Suppressor macrophage treated with lipopolysaccharide for 1 hour (primary cell): ENCODE measurements around the gene SCYL1.

Source experiments
- DNase-seq, 3 donors: peaks; one replicate each; pipeline ENCODE4 v3.0.0-alpha.2; 2020 to 2022

The SCYL1 gene

DNA sequence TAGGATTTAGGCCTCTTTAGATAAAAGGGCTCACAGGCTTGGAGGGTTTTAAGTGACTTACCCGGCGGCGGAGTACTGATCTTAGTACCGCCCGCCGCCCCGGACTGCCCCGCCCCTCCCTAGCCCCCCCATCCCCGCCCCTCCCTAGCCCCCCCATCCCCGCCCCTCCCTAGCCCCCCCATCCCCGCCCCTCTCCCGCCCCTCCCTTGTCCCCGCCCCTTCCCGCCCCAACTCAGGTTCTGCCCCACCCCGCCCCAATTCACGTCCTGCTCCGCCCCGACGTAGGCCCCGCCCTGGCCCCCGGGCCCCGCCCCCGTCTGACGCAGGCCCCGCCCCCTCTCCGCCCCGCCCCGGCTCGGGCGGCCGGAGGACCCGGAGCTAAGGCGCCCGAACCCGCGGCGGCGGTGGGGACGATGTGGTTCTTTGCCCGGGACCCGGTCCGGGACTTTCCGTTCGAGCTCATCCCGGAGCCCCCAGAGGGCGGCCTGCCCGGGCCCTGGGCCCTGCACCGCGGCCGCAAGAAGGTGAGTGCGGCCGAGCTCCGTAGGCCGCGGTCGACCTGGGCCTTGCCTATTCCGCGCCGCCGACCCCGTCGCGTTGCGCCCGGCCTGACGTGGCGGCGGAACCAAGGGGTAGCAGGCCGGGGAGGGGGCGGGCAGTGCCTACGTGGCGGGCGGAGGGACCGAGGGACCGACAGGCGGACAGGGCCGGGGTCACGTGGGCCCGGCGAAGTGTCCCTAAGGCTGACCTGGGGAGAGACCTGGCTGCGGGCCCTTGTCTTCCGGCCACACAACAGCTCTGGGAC lies at the start of gene SCYL1:
SCYL1 (plus strand) TSS at position 343 of the 805 bp plus-strand sequence; CDS start at position 414, 71 bp downstream.
- peak; percentile 73 to 94 (median 87) for DNase-seq

DNA sequence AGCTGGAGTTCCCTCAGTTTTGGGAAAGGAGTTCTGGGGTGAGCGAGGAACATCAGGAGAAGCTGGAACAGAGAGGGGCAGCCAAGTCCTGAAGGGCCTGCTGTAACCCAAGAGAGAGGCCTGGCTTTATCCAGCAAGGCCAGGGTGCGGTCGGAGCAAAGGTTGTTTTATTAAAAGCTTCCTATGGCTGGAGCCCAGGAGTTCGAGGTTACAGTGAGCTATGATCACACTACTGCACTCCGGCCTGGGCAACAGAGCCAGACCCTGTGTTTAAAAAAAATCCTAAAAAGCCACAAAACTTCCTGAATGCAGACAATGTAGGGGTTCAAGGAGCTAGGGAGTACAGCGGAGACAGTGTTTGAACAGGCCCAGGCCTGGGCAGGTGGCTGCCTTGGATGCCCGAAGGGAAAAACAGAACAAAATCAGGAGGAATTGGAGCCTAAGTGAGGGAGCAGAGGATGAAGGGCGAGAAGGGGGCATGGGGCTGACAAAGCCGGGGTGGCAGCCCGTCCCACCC lies 48.2 kb upstream of the SCYL1 start:
- no peak for DNase-seq

DNA sequence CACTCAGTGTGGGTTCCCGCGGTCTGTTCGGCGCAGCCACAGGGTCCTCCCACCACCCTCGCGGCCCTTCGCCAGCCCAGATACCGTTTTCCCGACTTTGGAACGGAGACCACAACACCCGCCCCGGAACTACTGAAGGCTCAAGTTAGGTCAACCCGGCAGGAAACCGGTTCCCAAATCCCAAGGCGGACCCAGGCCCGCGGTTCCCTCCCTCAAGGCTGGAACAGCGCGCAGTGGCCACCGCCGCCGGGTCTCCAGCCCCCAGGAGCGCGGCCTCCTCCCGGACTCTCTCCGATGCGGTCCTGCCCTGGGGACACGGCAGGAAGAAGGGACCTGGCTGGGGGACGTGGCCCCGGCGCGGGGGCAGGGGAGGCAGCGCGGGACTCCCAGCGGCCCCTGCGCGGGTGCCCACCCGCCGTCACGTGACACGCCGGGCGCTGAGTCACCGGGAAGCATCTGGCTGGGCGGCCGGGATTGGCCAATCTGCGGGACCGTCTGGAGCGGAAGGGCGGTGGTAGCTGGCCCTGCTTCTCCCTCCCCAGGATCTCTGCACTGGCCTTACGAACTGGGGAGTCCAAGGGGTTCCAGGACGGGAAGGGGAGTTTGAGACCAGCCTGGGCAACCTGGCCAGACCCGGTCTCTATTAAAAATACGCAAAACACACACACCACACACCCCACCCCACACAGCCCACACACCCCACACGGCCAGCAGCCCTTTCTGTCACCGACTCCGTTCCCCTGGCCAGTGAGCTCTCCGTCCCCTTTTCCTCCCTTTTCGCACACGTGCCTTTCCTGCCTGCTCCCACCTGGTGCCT lies 47.5 kb upstream of the SCYL1 start:
- peak; percentile 99 for DNase-seq

DNA sequence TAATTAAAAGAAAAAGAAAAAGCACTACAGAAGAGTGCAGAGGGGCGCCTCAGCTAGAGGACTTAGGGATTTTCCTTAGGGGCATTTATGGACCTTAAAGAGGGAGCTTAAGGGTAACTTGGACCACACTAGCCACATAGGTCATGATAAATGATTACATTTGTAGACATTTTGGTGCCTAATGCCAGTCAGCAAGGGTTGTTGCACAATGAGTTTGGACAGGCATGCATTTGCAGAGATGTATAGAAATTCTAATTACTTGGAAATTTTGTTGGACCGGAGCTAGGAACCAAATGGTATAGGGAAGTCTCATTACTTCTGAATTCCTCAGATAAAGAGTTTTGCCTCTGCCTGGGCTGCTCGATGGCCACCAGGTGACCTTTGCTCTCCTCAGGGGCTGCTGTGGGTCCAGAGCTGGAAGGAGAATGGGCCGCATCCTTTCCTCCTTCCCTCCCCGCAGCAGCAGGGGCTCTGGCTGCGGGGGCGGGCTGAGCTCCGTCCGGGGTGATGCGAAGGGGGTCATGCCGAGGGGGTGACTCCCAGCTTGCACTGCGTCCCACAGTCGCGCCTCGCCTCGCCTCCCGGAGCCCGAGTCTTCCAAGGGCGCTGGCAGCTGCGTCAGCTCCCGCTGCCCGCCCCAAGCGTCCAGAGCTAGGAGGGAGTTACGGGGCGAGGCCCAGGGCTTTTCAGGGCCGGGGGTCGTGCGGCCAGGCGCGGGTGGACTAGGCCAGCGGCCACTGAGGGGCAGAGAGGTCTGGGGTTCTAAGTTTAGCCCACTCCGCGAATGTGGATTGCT lies 46.3 kb upstream of the SCYL1 start:
- no peak for DNase-seq

DNA sequence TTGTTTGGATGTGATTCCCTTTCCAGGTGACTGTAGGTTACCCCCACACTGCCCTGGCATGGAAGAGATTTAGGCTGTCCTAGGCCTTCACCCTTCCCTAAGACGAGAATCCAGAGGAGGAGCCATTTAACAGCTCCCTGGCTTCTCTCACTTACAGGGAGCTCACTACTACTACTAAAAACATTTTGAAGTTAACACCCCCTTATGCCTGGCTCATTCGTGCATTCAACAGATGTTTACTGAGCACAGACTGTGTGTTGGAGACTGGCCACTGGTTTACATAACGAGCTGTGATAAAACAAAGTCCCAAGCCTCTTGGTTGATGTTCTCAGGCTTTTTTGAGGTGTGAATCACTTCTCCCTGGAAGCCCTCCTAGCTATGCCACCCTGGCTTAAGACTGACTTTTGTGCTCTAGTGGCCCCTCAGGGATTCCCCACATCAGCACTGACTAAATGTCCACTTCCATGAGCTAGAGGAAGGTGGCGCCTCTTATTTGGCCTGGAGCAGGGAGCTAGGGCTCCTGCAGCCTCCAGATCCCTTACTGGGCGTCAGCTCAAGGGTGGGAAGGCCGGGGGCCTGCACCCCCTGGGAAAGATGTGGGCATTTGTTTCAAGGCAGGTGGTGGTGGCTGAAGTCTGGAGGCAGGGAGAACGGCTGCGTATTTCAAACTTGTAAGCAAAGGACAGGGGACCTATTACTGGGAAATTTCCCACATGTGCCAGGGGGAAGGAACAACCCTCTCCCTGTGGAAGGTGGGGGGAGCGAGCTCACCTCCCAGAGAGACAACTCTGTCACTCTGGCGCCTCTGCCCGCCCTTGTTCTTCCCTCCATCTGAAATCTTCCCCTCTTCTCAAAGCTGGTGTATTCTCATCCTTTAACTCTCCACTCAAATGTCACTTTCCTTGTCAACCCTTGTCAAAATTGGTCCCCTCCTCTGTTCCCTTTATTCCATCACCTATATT lies 45.4 kb upstream of the SCYL1 start:
- peak; percentile 63 to 81 (median 72) for DNase-seq

DNA sequence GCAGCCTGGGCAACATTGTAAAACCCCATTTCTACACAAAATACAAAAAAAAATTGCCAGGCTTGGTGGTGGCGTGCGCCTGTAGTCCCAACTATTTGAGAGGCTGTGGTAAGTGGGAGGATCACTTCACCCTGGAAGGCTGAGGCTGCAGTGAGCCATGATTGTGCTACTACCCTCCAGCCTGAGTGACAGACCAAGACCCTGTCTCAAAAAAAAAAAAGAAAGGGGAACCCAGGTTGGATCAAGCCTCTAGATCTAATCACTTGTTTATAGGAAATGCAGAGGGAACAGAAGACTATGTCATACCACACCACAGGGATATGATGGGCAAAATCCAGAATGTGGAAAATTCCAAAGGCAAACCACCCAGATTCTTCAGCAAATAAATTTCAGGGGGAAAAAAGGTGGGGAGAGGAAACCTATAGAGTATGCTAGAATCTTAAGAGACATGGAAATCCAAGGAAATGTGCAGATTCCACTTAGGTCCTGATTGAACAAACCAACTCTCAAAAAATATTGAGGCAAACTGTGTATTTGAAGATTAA lies 42.5 kb upstream of the SCYL1 start:
- no peak for DNase-seq

DNA sequence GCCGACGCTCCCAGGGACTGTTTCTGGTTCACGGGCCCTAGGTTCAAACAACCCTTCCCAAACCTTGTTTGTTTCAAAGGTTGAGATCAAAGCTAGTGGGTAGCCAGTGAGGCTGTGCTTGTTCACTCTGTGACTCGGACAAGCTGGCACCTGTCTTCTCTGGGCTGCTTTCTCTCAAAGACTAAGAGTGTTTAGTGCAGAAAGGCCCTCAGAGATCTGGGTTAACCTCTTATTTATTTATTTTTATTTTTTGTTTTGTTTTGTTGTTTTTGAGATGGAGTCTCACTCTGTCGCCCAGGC lies 39.0 kb upstream of the SCYL1 start:
- peak in 1 of 3 donors; percentile 17 for DNase-seq

DNA sequence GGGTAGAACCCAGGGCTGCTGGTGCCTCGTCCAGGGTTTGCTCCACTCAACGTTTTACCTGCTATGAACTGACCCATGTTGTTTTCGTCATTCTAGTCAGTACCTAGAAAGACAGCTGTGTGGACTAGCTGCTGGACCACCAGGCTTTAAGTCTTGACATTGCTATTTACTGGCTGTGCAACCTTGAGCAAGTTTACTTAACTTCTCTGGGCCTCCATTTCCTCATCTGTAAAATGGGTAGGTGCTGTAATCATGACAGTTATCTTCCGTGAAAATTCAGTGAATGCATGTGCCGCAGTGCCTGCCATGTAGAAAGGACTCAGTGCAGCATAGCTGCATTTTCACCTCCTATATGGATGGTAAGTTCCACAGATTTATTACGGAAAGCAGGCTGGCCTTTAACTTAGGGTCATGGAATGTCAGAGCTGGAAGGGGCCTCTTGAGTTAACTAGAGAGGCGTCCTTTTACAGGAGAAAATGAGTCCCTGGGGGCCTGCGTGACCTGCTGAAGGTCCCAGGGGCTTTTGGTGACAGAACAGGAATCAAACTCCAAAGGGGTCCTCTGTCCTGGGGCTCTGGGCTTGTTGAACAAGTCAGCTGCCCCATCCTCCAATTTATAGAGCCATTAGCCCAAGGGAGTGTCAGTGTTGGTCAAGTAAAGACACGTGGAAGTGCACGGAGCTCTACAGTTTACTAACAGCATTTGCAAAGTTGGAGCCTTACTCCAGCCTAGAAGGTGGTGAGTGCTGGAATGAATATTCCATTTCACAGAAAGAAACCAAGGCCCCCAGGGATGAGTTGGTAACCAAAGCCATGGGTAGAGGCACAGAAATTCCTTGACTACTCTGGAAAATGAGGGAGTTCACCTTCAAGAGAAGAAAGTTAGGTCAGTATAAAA lies 38.1 kb upstream of the SCYL1 start:
- peak in 1 of 3 donors; percentile 16 for DNase-seq

DNA sequence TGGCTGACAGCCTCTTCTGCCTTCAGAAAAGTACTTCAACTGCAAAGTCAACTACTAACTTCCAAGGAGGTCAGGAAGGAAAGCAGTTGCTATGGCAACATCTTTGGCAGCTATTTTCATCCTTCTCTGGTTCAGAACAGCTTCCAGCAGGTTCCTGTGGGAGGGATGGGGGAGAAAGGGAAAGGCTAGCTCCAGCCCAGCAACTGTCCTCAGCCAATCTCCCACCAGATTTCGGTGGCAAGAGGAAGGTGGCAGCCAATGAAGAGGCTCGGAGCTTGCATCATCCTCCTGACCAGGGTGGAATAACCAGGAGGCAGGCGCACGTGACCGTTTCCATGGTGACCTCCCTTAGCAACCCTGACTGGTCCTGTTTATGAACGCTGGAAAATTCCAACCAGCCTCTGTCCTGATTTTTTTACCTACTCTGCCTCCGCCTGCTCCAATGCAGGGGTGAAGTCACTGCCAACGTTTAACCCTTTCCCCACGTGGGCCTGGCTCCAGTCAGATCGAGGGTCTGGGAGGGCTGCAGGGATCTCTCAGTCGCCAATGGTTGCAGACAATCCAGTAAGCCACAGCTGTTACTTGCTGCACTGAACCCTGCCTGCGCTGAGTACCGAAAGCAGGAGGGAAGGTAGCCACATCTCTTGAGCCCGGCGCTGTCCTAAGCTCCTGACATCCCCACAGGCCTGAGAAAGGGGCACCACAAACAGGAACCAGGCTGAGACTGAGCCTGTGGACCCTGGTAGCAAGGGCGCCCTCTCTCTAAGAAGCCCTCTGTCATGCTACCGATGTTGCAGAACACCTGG lies 37.2 kb upstream of the SCYL1 start:
- peak; percentile 97 to 98 (median 98) for DNase-seq

DNA sequence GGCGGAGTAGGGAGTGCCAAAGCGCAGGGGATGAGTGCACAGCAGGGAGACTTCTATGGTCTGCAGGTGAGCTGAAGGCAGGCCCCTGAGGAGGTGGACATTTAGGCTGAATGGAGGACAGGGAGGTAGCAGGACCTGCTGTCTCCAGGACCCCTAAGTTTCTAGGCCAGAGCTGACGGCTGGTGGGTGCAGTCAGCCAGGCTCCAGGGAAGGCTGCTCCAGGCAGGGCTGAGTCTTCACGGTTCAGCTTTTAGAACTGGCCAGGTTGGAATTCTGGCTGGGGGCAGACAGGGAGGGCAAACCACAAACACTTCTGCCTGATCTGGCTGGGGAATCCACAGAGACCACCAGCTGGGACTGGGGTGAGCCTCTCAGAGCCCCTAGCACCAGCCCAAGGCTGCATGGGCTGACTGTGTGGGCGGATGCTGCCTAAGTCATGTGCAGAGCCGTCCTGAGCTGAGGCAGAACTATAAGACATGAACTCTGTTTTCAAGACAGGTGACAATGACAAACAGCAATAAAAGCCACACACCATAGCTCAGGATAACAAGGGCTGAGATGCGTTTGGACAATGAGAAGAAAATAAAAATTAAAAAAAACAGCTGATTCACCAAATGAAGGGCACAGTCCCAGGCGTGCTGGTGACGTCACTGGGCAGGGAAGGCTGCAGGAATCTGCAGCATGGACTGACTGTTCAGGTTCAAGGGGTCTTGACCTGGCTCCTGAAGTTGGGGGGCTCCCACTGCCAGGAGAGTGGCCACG lies 36.4 kb upstream of the SCYL1 start:
- peak in 1 of 3 donors; percentile 43 for DNase-seq

DNA sequence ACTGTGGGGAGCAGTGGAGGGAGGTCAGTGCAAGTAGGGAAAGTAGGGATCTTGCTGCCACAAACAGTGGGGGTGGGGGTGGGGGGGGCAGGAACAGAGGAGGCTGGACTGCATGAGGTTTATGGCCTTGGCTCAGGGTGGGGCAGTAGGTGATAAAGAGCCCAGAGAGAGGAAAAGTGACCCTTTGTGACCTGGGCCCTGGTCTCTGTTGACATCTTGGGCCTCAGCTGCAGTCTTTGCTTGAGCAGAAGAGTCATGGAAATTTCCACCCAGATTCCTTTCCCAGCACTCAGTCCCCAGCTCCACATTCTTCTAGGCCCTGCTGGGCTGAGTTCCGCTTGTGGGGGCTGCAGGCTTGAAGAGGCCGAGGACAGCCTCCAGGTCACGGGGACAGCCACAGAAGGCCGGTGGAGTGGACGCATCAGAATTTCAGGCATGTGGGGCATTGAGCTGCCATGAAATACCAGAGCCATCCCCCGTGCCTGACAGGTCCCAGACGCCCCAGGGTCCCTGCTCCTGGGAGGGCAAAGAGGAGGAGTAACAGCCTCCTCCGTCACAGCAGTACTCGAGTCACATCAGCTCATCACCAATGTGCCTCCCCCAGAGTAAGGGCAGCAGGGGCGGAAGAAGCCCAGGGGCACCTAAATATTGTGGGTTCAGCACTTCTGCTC lies 35.7 kb upstream of the SCYL1 start:
- DNase-seq: peak in 1 of 3 donors; percentile 19

DNA sequence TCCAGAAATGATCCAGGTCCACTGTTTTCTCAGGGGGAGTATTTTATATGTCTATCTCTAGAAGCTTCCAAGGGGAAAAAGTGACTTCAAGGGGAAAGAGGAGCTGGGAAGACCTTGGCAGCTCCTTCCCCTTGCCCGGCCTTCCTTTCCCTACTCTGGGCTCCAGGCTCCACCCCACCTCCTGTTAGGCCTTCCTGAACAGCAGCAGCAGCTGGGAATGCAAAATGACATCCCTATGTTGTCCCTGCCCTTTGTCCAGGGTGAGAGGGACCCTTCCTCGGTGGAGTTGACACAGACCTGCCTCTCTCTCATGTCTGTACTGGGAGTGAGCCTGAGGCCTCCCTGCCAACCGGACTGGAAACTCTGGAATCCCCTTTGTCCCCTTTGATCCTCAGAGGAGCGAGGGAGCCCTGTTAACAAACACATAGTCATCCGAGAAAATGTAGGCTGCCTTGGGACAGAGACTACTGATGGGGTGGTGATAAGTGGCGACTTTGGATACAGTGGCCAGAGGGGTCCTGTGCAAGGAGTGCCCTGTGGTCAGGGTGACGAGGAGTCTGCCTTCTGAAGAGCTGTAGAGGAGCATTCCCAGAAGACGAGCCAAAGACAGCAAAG lies 35.1 kb upstream of the SCYL1 start:
- DNase-seq: no peak

DNA sequence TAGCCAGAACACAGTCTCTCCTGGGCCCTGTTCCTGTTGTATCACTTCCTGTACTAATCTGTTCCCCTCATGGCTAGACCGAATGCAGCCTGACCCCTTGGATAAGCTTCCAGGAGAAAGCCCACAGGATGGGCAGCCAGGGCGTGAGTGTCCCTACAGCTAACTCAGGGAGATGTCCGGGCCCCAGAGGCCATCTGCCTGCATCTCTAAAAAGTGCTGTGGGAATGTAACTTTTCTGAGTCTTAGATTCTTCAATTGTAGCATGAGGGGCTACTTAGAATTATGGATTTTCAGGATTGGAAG lies 33.8 kb upstream of the SCYL1 start:
- no peak for DNase-seq

DNA sequence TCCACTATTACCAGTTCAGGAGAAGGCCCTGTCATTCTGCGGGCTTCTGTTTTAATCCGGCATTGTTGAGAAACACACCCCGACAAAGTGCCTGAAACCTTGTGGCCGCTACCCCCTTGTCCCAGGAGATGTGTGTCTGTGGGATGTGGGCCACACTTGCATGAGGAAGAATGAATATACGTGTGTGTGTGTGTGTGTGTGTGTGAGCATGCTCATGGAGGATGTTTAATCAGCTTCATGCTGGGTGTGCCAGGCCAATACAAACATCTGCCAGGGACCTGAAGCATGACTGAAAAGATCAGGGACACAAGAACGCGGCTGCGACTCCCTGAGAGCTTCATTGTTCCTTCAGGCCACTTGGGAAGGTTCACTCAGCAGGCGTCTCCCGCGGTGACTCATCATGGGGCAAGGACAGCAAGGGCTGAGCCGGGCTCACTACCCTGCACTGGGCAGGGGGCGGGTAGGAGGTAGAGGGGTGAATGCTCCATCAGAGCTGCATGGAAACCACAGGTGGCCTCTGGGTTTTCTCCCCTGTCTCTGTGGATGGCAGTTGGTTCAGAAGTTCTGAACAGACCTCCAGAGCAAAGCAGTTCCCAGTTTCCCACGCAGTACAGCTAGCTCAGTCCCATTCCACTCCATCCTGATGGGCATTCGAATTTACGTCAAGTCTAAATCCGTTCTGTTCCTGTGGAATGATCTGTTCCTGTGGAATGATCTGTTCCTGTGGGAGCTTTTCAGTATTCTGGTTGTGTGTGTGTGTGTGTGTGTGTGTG lies 33.1 kb upstream of the SCYL1 start:
- peak; percentile 87 to 92 (median 90) for DNase-seq

DNA sequence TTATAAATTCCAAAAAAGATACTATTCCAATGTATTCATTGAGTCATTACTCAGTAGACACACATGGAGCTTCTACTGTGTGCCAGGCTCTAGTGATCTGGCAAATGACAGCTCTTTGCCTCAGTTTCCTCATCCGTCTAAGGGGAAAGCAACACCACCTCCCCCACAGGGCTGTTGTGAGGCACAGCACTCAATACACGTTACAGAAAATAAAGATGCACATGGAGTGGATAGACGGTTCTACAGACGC lies 32.6 kb upstream of the SCYL1 start:
- no peak for DNase-seq

DNA sequence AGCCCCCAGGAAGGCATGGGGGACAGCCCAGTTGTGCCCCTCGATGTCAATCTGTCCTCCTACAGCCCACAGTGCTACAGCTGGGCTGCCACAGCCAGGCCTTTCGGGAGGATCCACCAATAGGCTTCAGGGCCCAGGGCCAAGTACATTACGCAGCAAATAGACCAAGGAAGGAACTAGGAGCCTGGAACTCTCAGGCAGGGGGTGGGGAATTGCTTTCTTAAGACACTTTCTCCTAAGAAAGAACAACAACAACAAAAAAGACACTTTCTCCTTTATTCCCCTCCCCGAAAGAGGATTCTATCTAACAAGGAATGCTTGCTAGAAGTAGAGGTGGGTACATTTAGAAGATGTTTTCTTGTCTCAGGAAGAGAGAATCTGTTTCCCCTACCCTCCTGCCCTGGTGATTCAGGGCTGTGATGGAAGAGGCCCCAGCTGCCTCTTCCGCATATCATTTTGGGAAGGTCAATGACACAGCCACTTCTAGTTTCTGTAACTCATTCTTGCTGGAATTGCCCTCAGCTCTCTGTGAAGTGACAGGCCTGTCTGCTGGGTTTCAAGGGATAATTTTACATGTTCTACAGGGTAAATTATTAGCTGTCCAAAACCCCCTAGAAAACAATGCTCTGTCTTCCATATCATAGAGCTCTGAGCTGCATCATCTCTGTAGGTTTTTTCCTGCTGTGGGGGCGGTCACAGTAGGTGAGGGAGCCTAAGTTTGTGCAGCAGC lies 32.1 kb upstream of the SCYL1 start:
- peak; percentile 90 to 98 (median 96) for DNase-seq
